Stomach (tissue), 9 donors: Measurements from ENCODE around the gene CRIM1. TPM values are rescaled to one million over a fixed set of nuclear protein-coding genes. Genes with fewer than 3 reads are reported as not detected.

Experiments
- DNase-seq, 2 donors: peaks; one replicate each; pipeline versions ENCODE4 v3.0.0 to v3.0.0-alpha.2; 2013 to 2019
- H3K27ac ChIP-seq, 5 donors: fragments of 200-600 bp in 4 of 5; sonication (generic) in 4 of 5; one replicate each; pipeline ENCODE4 v1.5.1; 2013 to 2019; ENCODE audit warnings: mild to moderate bottlenecking in 1 of 5, moderate library complexity in 1 of 5
- H3K27me3 ChIP-seq, 3 donors: fragments of 200-600 bp; sonication (generic); one replicate each; pipeline ENCODE4 v1.5.1; 2017 to 2019; ENCODE audit warnings: mixed run types in 1 of 3
- H3K36me3 ChIP-seq, 4 donors: fragments of 200-600 bp; sonication (generic); 1 replicate in 3 of 4; 2 replicates in 1 of 4; pipeline ENCODE4 v1.5.1; 2016 to 2019
- H3K4me1 ChIP-seq, 4 donors: fragments of 200-600 bp; sonication (generic); one replicate each; pipeline ENCODE4 v1.5.1; 2016 to 2019
- H3K4me3 ChIP-seq, 4 donors: fragments of 200-600 bp; sonication (generic) in 3 of 4; one replicate each; pipeline ENCODE4 v1.5.1; 2016 to 2019; ENCODE audit warnings: mild to moderate bottlenecking in 1 of 4
- H3K9me3 ChIP-seq, 4 donors: fragments of 200-600 bp; sonication (generic); one replicate each; pipeline ENCODE4 v1.5.1; 2016 to 2019
- EP300 ChIP-seq: sonication (generic); formaldehyde crosslinking; IDR thresholded peaks from one replicate; pipeline ENCODE4 v1.6.1; 2017; ENCODE audit warnings: antibody characterized with exemption
- POLR2A ChIP-seq, 4 donors: fragments of 450-650 bp; IDR thresholded peaks; one replicate each; pipeline ENCODE4 v1.6.1; 2016; ENCODE audit warnings: antibody characterized with exemption in 4 of 4, control low read depth in 2 of 4, mild to moderate bottlenecking in 1 of 4, moderate library complexity in 1 of 4
- POLR2AphosphoS5 ChIP-seq, 3 donors: sonication (generic); formaldehyde crosslinking; IDR thresholded peaks; one replicate each; pipeline ENCODE4 v1.6.1; 2016; ENCODE audit warnings: antibody characterized with exemption in 3 of 3
- WGBS, 5 donors: extraction: QIAGEN DNeasy Blood & Tissue Kit in 3 of 5; methylation state at CpG; one replicate each; pipeline versions ENCODE4 v1.1.5 to v1.1.7; 2013 to 2018; 5-methylcytosine and 5-hydroxymethylcytosine counted together
- intact Hi-C: fragments of 100-400 bp; cut with DNase I; formaldehyde crosslinking; loops from one replicate; pipeline ENCODE4 v1.15.1; 2023; ENCODE audit warnings: low total_unique reads
- polyA plus RNA-seq, 3 donors: library from polyadenylated mRNA; stranded (reverse); fragments of 200-250 nt; gene quantifications; one replicate each; pipeline ENCODE4 v1.2.3, GENCODE V29; 2013
- total RNA-seq, 5 donors: library from RNA; depleted of rRNA; stranded (reverse); fragments of >200 nt; gene quantifications; one replicate each; pipeline versions ENCODE4 v1.1.0 to v1.2.3, GENCODE V29; 2014 to 2016
- TF ChIP-seq, protein P1 (sequence below), 7 experiments: fragments of 450-650 bp in 4 of 7; fragments of 200-600 bp in 3 of 7; sonication (generic) in 3 of 7; IDR thresholded peaks; one replicate each; pipeline ENCODE4 v1.5.1; 2016 to 2019; ENCODE audit warnings: antibody characterized with exemption in 7 of 7, control low read depth in 2 of 7, mild to moderate bottlenecking in 1 of 7
- donor health status: healthy with polysubstance abuse.
- donor health status: Bipolar disorder and iron deficiency.
- donor health status: healthy.

Gene CRIM1
- total and polyA plus RNA-seq, 8 donors, result 3.1 to 158 (median 50.7) TPM

DNA sequence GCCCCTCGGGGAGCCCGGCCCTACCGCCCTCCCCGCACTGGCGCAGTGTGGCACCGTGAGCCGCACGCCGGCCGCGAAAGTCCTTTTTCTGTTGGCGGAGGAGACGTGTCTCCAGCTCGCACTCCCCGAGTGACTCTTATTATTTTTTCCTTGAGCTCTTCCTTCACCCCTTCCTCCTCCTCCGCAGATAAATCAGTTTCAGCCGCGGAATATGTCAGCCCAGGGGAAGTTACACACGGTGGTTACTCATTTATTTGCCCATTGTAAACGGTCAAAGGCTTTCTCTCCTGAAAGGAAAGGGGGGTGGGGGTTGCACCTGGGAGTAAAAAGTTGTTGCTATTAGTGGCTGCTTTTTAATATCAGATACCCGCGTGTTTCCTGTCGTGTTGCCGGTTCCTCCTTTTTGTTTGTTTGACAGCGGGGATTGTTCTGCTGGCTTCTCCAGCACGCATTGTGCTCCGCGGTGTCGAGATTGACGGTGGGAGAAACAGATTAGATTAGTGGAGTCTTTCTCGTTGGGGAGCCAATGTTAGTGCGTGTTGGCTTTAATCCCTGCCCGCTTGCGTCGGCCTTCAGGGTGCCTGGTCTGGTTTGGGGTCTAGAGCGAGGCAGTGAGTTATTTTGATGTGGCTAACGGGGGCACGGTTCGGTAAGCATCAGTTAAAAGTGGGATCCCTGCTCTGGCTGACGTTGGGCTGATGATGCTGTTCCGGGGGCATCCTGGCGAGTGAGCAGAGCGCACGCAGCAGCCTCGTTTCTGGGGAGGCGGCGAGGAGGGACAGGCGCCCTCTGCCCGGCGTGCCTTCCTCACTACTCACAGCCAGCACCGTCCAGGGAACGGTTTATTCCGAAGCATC is 1.6 kb downstream of the CRIM1 start:
- intact Hi-C loops, result loop anchor here (10.0 kb wide), 1 partner anchor 428 kb away; no protein-coding TSS in a partner anchor
- peak in 1 of 2 donors; percentile 77 for DNase-seq
- 0 to 1% (median 0%) methylated on average over 38 to 53 of the region's 53 CpGs for WGBS, 5 donors
- H3K4me3 ChIP-seq, result peak overlapping the region; percentile 87 to 94 (median 90)
- peaks cover 35 to 87% (median 62%) of the 10 kb centered on the region in 4 donors for H3K4me1 ChIP-seq
- H3K27ac ChIP-seq, result peak overlapping the region; percentile 53 to 94 (median 87)
- peaks cover 0 to 24% (median 0%) of the 10 kb centered on the region in 3 donors for H3K27me3 ChIP-seq
- TF ChIP-seq POLR2AphosphoS5 (IDR thresholded peaks at IDR 0.05) (peak in 2 of 3 donors; percentile 39 to 44), EP300 (no peak), POLR2A (IDR thresholded peaks at IDR 0.05) (no peak)
- TF ChIP-seq, protein P1, sequence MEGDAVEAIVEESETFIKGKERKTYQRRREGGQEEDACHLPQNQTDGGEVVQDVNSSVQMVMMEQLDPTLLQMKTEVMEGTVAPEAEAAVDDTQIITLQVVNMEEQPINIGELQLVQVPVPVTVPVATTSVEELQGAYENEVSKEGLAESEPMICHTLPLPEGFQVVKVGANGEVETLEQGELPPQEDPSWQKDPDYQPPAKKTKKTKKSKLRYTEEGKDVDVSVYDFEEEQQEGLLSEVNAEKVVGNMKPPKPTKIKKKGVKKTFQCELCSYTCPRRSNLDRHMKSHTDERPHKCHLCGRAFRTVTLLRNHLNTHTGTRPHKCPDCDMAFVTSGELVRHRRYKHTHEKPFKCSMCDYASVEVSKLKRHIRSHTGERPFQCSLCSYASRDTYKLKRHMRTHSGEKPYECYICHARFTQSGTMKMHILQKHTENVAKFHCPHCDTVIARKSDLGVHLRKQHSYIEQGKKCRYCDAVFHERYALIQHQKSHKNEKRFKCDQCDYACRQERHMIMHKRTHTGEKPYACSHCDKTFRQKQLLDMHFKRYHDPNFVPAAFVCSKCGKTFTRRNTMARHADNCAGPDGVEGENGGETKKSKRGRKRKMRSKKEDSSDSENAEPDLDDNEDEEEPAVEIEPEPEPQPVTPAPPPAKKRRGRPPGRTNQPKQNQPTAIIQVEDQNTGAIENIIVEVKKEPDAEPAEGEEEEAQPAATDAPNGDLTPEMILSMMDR (IDR thresholded peaks at IDR 0.05), result no peak
- H3K36me3 ChIP-seq, result no peaks in the 10 kb centered on the region
- no peaks in the 10 kb centered on the region for H3K9me3 ChIP-seq

DNA sequence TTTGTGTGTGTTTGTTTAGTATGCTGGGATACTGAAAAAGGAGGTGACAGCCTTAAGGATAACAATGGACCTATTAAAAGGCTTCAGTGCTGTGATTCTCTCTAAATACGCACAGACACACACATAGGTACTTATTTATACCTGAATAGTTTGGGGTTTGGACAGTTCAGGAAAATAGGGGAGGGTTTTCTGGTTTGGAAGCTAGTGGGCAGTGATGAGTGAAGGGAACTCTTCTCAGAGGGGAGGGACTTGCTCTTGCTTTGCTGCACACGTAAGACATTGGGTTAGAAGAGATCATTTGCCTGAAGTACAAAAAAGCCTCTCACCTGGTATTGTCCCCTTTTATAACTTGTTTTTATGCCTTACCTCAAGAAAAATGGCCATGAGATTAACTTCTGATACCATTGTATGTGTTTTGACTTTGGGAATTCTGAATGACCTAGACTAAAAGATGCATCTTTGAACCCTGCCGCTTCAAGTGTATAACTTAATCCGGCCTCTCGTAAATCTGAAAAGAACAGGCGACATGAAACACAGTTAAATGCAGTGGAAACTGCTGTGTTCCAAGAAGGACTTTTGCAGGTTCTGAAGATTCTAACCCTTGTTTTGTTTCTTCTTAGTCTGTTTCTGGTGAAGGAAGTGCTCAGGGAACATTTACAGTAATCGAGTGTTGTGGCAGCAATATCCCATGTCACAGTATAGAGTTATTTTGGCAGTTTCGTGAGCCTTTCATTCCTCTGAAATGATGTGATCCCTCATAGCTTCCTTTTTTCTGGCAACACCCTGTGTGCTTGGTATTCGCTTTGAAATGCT is 2.5 kb downstream of the CRIM1 start:
- TF ChIP-seq, protein P1 (IDR thresholded peaks at IDR 0.05), result peak in 3 of 7 experiments; percentile 8 to 40 (median 31)
- TF ChIP-seq POLR2A (IDR thresholded peaks at IDR 0.05) (no peak), POLR2AphosphoS5 (IDR thresholded peaks at IDR 0.05) (peak in 1 of 3 donors; percentile 18), EP300 (no peak)

DNA sequence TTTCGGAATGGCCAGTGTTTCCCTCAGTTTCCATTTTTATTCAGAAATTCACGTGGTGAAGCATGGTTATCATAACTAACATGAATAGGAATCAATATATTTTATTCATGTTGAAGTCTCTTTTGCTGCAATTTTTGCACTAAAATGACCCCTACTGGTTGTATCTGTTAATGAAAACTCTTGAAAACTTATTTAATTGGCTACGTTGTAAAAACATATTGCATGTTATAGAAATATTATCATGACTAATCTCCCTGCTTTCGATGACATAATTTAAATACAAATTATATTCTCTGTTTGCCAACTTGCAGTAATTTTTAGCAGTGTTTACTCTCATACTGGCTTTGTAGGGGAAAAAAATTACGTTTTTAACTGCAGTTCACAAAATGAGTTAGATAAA is 3.5 kb downstream of the CRIM1 start:
- Histone ChIP-seq H3K9me3 (no peaks in the 10 kb centered on the region), H3K4me3 (peak overlapping the region in 3 of 4 donors; percentile 89 to 94 (median 92)), H3K27me3 (peaks cover 0 to 24% (median 0%) of the 10 kb centered on the region in 3 donors), H3K36me3 (no peaks in the 10 kb centered on the region), H3K27ac (peak overlapping the region in 3 of 5 donors; percentile 87 to 94 (median 90)), H3K4me1 (peaks cover 35 to 89% (median 69%) of the 10 kb centered on the region in 4 donors)
- 26 to 41% (median 35%) methylated on average over 5 of the region's 5 CpGs for WGBS, 5 donors
- intact Hi-C loops, result loop anchor here (10.0 kb wide), 1 partner anchor 426 kb away; no protein-coding TSS in a partner anchor
- TF ChIP-seq, protein P1 (IDR thresholded peaks at IDR 0.05), result peak in 2 of 7 experiments; percentile 7 to 16
- TF ChIP-seq POLR2A (IDR thresholded peaks at IDR 0.05), result no peak
- peak in 1 of 2 donors; percentile 36 for DNase-seq

More for the DNA sequence above, 2.5 kb downstream of the CRIM1 start:
- H3K4me3 ChIP-seq, result peak overlapping the region; percentile 87 to 94 (median 90)
- peak in 1 of 2 donors; percentile 73 for DNase-seq
- peak overlapping the region; percentile 53 to 94 (median 87) for H3K27ac ChIP-seq
- 28 to 47% (median 36%) methylated on average over 9 of the region's 9 CpGs for WGBS, 5 donors
- peaks cover 35 to 87% (median 65%) of the 10 kb centered on the region in 4 donors for H3K4me1 ChIP-seq
- intact Hi-C loops, result loop anchor here (10.0 kb wide), 1 partner anchor 427 kb away; no protein-coding TSS in a partner anchor
- peaks cover 0 to 24% (median 0%) of the 10 kb centered on the region in 3 donors for H3K27me3 ChIP-seq
- H3K9me3 ChIP-seq, result no peaks in the 10 kb centered on the region
- no peaks in the 10 kb centered on the region for H3K36me3 ChIP-seq

DNA sequence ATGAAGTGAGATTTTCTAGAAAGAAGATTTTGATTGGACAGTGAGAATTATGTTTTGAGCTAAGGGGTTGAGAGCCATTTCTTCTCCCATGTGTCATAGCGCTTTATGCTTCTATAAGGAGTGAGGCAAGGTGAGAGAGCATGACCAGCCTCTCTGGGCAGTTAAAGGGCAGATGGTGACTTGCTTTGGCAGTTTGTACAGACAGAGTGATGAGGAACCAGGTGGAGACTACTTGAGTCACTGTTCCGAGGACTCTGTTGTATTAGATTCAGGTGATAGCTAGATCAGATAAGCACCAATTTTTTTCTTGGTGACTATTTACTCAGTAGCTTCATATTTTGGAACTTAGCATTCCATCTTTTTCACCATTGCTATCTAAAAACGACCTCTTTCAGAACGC is 4.5 kb downstream of the CRIM1 start:
- peak overlapping the region in 3 of 5 donors; percentile 3 to 94 (median 20) for H3K27ac ChIP-seq

More for the DNA sequence above, 4.5 kb downstream of the CRIM1 start:
- Histone ChIP-seq H3K9me3 (no peaks in the 10 kb centered on the region), H3K36me3 (no peaks in the 10 kb centered on the region), H3K4me1 (peaks cover 35 to 83% (median 63%) of the 10 kb centered on the region in 4 donors), H3K4me3 (peak overlapping the region in 1 of 4 donors; percentile 7), H3K27me3 (peaks cover 0 to 23% (median 0%) of the 10 kb centered on the region in 3 donors)
- TF ChIP-seq POLR2A (IDR thresholded peaks at IDR 0.05), result no peak
- TF ChIP-seq POLR2AphosphoS5 (IDR thresholded peaks at IDR 0.05), result no peak
- no peak for TF ChIP-seq EP300
- TF ChIP-seq, protein P1 (IDR thresholded peaks at IDR 0.05), result no peak
- 70 to 90% (median 84%) methylated on average over 4 of the region's 4 CpGs for WGBS, 5 donors
- no peak for DNase-seq
- intact Hi-C loops, result no loop called here
